ENCODE measurements around the gene KLHL42.
"Not testable (repeated sequence)": the region's sequence is repeated elsewhere in the genome, so short reads cannot be mapped to it uniquely, and the experiment has no call there.

KLHL42 gene

GRCh38 chr12:27818401-27818918 lies 38.4 kb downstream of the KLHL42 start:
- DNase-seq, result no peak

GRCh38 chr12:27820564-27820963 lies 40.5 kb downstream of the KLHL42 start:
- DNase-seq, result no peak

GRCh38 chr12:27821259-27821973 lies 41.4 kb downstream of the KLHL42 start:
- peak in 3 of 5 experiments; percentile 7 to 62 (median 23) for DNase-seq

- DNase-seq, result peak in 4 of 5 experiments; percentile 28 to 88 (median 69)
Observed at GRCh38 chr12:27822076-27822712, 42.2 kb downstream of the KLHL42 start.

GRCh38 chr12:27823038-27823437 lies 43.0 kb downstream of the KLHL42 start:
- peak in 1 of 5 experiments; percentile 53 for DNase-seq

- DNase-seq, result peak in 1 of 5 experiments; percentile 75
Observed at GRCh38 chr12:27824126-27824842, 44.3 kb downstream of the KLHL42 start.

GRCh38 chr12:27826076-27826475 lies 46.0 kb downstream of the KLHL42 start:
- no peak for DNase-seq

GRCh38 chr12:27828196-27828595 lies 48.2 kb downstream of the KLHL42 start:
- DNase-seq, result no peak

- DNase-seq, result no peak
Observed at GRCh38 chr12:27838543-27839185, 58.6 kb downstream of the KLHL42 start.

- DNase-seq, result peak in 1 of 5 experiments; percentile 61
Observed at GRCh38 chr12:27840229-27840999, 60.4 kb downstream of the KLHL42 start.

GRCh38 chr12:27841392-27841882 lies 61.4 kb downstream of the KLHL42 start:
- DNase-seq, result no peak

GRCh38 chr12:27843714-27844245 lies 63.7 kb downstream of the KLHL42 start:
- peak in 1 of 5 experiments; percentile 26 for DNase-seq

- no peak for DNase-seq
Observed at GRCh38 chr12:27844366-27845090, 64.5 kb downstream of the KLHL42 start.

- DNase-seq, result no peak
Observed at GRCh38 chr12:27845187-27845586, 65.2 kb downstream of the KLHL42 start.

- DNase-seq, result not testable (repeated sequence)
Observed at GRCh38 chr12:27845706-27846105, 65.7 kb downstream of the KLHL42 start.

- not testable (repeated sequence) for DNase-seq
Observed at GRCh38 chr12:27847293-27847692, 67.3 kb downstream of the KLHL42 start.

- DNase-seq, result no peak
Observed at GRCh38 chr12:27851311-27851710, 71.3 kb downstream of the KLHL42 start.

- no peak for DNase-seq
Observed at GRCh38 chr12:27852117-27852516, 72.1 kb downstream of the KLHL42 start.
